ENCODE measurements around the gene CATSPERE.
"Not testable (repeated sequence)": the region's sequence is repeated elsewhere in the genome, so short reads cannot be mapped to it uniquely, and the experiment has no call there.

CATSPERE gene

DNA sequence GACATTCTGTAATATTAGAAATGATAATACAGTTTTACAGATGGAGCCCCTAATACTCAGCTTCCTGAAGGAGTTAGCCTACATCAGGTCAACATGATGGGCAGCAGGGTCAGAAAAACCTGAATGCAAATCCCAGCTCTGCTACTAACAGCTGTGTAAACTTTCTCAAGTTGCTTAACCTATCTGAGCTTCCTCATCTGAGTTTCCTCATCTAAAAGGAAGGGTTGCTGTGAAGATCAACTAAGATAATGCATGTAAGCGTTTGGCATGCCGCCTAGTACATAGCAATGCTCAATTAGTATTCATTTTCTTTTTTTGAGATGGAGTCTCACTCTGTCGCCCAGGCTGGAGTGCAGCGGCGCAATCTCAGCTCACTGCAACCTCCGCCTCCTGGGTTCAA lies 173.5 kb downstream of the CATSPERE start:
- DNase-seq (ENCODE audit: low read depth in 2 of 2): no peak

DNA sequence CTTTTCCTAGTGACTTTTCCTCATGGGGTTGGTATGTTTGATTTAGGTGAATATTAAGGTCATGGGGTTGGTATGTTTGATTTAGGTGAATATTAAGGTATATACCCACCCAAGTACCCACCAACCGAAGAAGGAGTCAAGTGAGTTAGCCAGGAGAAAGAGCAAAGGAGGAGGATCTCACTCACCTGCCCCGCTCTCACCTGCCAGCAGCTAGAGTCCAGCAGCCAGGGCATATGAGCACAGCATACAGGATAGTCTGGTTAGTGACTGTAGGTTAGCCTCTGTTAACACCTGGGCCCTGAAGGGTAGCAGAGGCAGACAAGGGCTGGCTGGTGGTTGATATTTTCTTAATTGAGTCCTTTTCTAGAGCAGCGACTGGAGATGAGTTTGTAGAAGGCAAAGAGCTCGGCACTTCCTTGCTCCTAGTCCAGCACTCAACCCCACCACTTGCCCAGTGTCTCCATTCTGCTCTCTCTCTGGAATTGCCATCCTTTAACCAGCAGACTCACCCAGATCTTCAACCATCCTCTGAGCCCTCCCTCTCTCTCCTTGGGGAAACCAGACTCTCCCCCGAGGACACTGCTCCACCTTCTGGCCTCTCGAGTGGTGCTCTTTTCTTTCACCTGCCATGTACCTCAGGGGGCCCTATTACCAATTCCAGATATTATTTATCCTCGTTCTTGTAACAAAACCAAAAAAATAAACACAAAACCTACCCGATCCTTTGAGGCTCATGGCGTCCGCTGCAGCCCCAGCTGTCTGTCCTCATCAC lies 175.6 kb downstream of the CATSPERE start:
- DNase-seq (ENCODE audit: low read depth in 2 of 2): no peak

- DNase-seq (ENCODE audit: low read depth in 2 of 2): no peak
Observed at GRCh38 chr1:244639561-244639960, 178.5 kb downstream of the CATSPERE start.

- no peak for DNase-seq (ENCODE audit: low read depth in 2 of 2)
Observed at GRCh38 chr1:244640917-244641316, 179.8 kb downstream of the CATSPERE start.

- no peak for DNase-seq (ENCODE audit: low read depth in 2 of 2)
Observed at GRCh38 chr1:244642526-244642925, 181.5 kb downstream of the CATSPERE start.

DNA sequence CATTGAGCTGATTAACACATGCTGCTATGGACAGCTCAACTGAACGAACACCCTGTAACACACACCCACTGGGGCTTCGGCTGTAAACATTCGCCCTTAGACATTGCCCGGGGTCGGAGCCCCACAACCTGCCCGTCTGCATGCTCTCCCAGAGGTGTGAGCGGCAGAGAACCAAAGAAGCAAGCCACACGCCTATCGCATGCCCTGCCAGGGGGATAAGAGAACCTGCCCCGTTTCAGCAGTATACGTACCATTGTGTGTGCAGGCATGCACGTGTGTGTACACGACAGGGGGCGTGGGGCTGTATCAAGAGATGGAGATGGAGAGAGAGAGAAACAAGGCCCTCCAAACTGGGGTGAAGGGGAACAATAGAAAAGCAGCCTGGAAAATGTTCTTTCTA lies 181.9 kb downstream of the CATSPERE start:
- no peak for DNase-seq (ENCODE audit: low read depth in 2 of 2)

DNA sequence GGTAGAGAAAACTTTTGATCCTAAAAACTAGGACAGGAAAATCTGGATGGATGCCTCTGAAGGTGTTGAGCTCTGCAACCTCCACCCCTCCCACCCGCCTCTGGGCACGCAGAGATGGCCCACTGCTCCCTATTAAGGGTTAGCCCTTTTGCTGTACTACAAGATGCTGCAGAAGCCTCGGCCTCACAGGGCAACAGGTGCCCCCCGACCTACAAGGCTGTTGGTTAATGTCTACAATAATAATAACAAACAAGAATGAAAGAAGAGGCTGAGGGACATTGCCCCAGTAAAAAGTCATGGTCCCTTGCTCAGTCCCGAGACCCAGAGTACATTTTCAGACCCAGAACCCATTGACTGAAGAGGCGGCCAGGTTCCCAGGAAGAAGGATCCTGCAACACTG lies 184.3 kb downstream of the CATSPERE start:
- no peak for DNase-seq (ENCODE audit: low read depth in 2 of 2)

- DNase-seq (ENCODE audit: low read depth in 2 of 2): no peak
Observed at GRCh38 chr1:244645890-244646289, 184.8 kb downstream of the CATSPERE start.

DNA sequence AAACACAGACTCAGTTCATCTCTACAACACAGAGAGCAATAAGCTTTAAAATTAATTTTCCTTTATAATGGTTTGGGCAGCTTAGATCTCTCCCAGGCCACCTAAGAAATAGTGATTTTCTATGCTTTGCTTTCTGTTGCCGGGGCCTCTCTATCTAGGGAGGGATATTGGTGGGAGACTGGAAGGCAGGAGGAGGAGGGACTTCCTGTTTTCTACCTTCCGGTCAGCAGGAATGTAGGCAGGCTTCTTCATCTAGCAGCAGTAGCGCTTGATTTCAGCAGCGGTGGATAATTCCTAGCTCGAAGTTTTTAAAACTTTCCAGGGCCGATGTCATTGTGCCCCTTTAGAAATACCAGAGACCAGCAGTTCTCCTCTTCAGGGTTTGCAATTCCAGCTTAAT lies 186.7 kb downstream of the CATSPERE start:
- no peak for DNase-seq (ENCODE audit: low read depth in 2 of 2)

- DNase-seq (ENCODE audit: low read depth in 2 of 2): no peak
Observed at GRCh38 chr1:244651956-244652622, 191.0 kb downstream of the CATSPERE start.

DNA sequence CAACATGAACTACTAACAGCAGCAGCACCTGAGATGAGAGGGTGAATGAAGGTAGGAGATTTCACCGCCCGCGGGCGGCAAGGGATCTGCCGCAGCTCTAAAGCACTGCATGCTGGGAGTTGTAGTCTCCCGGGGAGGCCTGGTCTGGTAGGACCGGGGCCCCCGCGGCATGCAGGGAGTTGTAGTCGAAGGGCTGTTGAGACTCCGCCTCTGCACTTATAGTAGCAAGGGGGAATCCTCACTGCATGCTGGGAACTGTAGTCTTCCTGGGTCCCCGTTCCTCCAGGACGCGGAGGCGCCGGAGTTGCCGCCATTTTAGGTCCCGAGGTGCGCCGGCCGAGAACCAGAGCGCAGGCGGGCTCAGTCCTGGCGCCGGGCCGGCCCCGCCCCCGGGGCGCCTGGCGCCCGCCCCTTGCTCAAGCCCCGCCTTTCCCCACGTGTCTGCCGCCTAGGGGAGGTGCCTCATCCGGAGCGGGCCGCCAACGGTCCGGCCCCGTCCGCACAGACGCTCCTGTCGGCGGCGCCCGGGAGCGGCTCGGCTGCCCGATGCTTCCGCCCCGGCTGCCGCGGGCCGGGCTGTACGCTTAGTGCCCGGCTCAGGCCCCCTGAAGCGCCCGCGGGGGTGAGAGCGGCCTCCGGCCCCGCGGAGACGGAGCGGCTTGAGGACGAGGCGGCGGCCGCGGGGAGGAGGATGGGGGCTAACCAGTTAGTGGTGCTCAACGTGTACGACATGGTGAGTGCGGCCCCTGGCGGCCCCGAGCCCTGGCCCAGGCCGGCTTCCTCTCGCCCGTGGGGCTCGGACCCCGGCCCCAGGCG lies 191.8 kb downstream of the CATSPERE start, which contains the start of gene DESI2:
DESI2 (plus strand) TSS at position 504 of the 816 bp plus-strand sequence; CDS start at position 692, 188 bp downstream.
- peak; percentile 91 to 94 for DNase-seq (ENCODE audit: low read depth in 2 of 2)

- DNase-seq (ENCODE audit: low read depth in 2 of 2): no peak
Observed at GRCh38 chr1:244653439-244654107, 192.5 kb downstream of the CATSPERE start.

DNA sequence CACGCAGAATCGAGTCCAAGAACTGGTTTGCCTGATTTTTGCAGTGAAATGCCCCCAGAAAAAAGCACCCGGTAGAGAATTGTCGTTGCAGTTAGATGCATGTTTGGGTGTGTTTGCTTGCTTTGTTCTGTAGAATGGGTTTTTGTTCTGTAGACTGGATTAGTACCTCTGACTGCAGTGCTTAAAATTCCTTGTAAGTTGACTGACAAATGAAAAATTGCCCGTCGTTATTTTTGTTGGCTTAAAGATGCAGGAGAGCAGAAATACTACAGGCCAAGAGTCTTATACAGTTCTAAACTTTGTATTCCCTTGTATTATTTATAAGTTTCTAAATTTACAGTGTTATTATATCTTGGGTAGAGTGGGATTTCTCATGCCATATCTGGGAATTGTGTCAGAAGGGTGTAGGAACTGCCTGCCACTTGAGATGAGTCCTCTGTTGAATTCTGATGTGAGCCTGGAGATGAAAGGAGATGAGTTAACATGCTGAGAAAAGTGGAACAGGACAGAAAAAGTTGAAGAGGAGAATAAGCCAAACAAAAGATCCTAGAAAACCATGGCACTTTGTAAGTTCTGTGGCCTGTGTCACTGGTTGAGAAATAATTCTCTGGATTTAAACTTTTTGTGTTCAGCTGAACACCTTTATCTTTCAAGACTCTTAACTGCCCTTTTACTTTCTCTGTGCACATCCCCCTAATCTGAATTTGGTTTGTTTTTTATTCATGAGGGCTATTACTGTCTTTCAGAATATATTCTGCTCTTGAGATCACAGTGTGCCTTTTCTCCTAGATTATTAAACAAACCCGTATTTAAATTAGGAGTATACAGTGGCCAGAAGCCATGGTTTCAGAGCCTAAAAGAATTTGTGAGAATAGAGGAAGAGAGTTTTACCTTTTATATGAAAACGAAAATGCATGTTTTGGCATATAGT lies 193.3 kb downstream of the CATSPERE start:
- no peak for DNase-seq (ENCODE audit: low read depth in 2 of 2)

DNA sequence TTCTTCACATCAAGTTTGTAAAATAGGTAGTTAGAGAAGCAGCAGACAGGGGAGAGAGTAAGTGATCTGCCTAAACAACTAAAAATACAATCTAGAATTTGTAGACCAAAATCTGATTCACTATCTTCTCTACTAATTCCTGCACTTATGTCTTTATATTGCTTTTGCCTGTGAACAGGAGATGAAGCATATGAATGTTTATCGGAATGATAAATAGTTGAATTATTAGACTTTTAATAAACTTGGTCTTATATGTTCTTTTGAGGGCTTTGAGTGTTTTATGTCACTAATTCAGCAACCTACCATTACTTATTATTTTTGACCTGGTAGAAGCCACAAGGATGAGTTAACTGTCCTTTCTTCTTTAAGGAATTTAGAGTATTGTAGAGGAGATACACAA lies 194.1 kb downstream of the CATSPERE start:
- DNase-seq (ENCODE audit: low read depth in 2 of 2): no peak

DNA sequence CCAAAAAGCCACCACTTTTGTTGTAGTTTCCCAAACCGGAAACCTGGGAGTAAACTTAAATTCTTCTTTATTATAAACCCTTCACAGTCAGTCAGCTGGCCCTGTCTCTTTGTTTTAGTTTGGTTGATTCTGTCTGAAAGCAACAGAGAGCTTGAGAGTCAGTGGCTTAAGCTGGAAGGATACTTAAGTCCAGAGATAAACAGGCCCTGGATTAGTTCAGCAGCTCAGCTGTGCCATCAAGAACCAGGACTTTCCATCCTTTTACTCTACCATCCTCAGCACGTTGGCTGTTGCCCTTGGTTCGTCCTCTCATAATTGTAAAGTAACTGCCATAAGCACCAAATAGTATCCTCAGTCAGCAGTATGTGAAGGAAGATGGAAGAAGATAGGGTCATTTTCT lies 196.3 kb downstream of the CATSPERE start:
- DNase-seq (ENCODE audit: low read depth in 2 of 2): no peak

DNA sequence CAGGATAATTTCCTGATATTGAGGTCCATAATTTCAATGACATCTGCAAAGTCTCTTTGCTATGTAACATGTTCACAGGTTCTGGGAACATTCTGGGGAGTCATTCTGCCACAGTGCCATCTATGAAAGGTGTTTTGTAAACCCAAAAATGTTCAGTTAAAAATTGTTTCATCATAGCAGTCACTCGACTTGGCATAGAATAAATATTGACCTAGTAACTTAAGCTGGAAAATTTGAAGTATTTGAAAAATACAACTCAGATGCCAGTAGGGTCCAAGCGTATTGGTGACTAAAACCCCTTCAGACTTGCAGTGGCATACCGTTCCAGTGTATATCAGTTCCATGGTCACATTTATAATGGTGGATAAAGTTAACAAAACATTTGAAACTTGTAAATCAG lies 198.6 kb downstream of the CATSPERE start:
- DNase-seq (ENCODE audit: low read depth in 2 of 2): no peak

DNA sequence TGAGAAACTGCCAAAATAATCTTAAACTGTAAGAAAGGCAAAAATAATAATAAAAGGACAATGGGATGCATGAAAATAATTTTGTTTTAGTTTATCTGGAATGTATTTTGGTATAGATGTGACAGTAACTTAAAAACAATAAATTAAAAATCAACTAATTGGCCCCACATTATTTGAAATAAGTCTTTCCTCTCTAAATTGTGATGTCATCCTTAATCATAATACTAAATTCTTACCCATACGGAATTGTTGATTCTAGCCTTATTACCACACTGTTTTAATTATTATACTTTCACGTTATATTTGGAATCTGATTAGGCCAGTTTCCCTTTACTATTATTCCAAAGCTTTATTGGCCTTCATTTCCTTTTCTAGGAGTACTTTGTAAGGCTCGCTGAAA lies 199.5 kb downstream of the CATSPERE start:
- DNase-seq (ENCODE audit: low read depth in 2 of 2): no peak

- DNase-seq (ENCODE audit: low read depth in 2 of 2): not testable (repeated sequence)
Observed at GRCh38 chr1:244661569-244662312, 200.7 kb downstream of the CATSPERE start.

DNA sequence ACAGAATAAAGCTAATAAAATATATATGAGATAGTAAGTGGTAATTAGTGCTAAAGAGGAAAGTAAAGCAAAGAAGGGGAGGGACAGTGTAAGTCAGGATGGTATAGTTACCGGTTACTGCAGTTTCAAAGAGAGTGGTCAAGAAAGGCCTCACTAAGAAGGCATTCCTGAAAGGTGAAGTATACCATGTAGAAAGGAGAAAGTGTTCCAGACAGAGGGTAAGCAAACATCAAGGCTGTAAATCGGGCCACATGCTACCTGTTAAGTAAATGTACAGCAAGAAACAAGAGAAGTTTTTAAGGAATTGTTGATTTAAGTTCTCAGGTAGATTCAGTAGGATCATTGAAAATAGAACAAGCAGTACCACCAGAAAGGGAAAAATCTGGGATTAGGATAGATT lies 201.5 kb downstream of the CATSPERE start:
- no peak for DNase-seq (ENCODE audit: low read depth in 2 of 2)

DNA sequence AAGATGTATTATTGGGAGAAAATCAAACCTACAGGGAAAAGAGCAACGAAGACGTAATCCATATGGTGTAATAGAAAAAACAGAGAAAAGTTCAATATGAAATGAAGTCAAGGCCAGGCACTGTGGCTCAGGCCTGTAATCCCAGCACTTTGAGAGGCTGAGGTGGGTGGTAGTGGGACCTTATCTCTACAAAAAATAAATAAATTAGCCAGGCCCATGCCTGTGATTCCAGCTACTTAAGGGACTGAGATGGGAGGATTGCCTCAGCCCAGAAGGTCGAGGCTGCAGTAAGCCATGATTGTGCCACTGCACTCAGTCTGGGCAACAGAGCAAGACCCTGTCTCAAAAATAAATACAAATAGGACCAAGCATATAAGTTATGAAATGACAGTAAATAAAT lies 203.3 kb downstream of the CATSPERE start:
- DNase-seq (ENCODE audit: low read depth in 2 of 2): no peak

All from stimulated activated CD8-positive, alpha-beta memory T cell treated with anti-CD3 and anti-CD28 coated beads, Interleukin-7, amount 100 ng/mL, for 1 hour (primary cell).